Mesothelial cell of epicardium (in vitro differentiated cells): ENCODE results near the gene ATG5. TPM values are rescaled to one million over a fixed set of nuclear protein-coding genes. Genes with fewer than 3 reads are reported as not detected.

ENCODE experiments used
- DNase-seq, 2 experiments: peaks; one replicate each; pipeline ENCODE4 v3.0.0; 2021; ENCODE audit warnings: low spot score in 2 of 2; ENCODE audit not compliant: unreplicated experiment in 2 of 2
- H3K27ac Mint-ChIP-seq: 2 replicates; pipeline ENCODE4 v1.8.0; 2021; ENCODE audit warnings: mixed read lengths
- H3K27me3 Mint-ChIP-seq: 2 replicates; pipeline ENCODE4 v1.8.0; 2021; ENCODE audit warnings: low read depth, mixed read lengths
- H3K36me3 Mint-ChIP-seq: 2 replicates; pipeline ENCODE4 v1.8.0; 2021; ENCODE audit warnings: mixed read lengths
- H3K4me1 Mint-ChIP-seq: 2 replicates; pipeline ENCODE4 v1.8.0; 2021; ENCODE audit warnings: mixed read lengths
- H3K4me3 Mint-ChIP-seq: 2 replicates; pipeline ENCODE4 v1.8.0; 2021; ENCODE audit warnings: mild to moderate bottlenecking, moderate library complexity, mixed read lengths
- H3K9me3 Mint-ChIP-seq: 2 replicates; pipeline ENCODE4 v1.8.0; 2021; ENCODE audit warnings: mixed read lengths
- CTCF ChIP-seq: fragments of 200-600 bp; sonication (generic); IDR thresholded peaks from one replicate; pipeline ENCODE4 v1.5.0; 2021; ENCODE audit warnings: antibody characterized with exemption; ENCODE audit not compliant: unreplicated experiment
- total RNA-seq: library from RNA; stranded (reverse); gene quantifications from 3 replicates; pipeline ENCODE4 v1.2.1, GENCODE V29; 2021

Gene ATG5
- total RNA-seq, 1 donor from 2014 or later = 33.0 TPM

DNA sequence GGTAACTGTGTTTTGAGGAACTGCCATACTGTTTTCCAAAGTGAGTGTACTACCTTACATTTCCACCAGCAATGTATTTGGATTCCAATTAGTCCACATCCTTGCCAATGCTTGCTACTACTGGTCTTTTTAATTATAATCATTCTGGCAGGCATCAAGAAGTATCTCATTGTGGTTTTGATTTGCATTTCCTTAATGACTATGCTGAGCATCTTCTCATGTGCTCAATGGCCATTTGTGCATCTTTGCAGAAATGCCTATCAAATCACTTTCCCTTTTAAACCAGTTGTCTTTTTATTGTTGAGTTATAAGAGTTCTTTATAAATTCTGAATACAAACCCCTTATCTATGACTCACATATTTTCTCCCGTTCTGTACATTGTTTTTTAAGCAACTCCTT, 75.9 kb downstream of the ATG5 start:
- no peak for TF ChIP-seq CTCF
- Mint-ChIP-seq H3K27me3 (no peaks in the 10 kb centered on the region), H3K36me3 (peaks cover 8% of the 10 kb centered on the region), H3K9me3 (no peaks in the 10 kb centered on the region), H3K4me3 (no peak overlapping the region), H3K27ac (no peak overlapping the region), H3K4me1 (peaks cover 18% of the 10 kb centered on the region)
- no peak for DNase-seq

DNA sequence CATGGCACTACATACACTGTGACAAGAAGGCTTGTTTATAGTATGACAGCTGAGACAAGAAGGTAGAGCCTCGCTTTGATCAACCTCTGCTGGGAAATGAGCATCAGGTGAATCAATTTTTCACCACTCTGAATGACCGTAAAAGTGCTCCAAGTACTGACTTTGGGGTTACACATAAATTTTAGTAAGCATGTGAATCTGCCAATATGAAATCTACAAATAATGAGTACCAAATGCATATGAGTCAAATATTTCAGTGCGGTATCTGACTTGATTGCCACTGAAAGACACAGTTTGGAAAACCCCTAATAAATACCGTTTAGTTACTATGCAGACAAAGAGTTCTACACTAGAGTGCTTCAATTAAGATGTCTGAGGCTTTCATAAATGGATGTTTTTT, 77.8 kb downstream of the ATG5 start:
- no peak for TF ChIP-seq CTCF
- DNase-seq = no peak
- H3K27me3 Mint-ChIP-seq = no peaks in the 10 kb centered on the region
- H3K4me1 Mint-ChIP-seq = peaks cover 3% of the 10 kb centered on the region
- peaks cover 18% of the 10 kb centered on the region for H3K36me3 Mint-ChIP-seq
- H3K4me3 Mint-ChIP-seq = no peak overlapping the region
- no peak overlapping the region for H3K27ac Mint-ChIP-seq
- no peaks in the 10 kb centered on the region for H3K9me3 Mint-ChIP-seq

GRCh38 chr6:106247293-106247692, 78.3 kb downstream of the ATG5 start:
- H3K4me3 Mint-ChIP-seq = no peak overlapping the region

DNA sequence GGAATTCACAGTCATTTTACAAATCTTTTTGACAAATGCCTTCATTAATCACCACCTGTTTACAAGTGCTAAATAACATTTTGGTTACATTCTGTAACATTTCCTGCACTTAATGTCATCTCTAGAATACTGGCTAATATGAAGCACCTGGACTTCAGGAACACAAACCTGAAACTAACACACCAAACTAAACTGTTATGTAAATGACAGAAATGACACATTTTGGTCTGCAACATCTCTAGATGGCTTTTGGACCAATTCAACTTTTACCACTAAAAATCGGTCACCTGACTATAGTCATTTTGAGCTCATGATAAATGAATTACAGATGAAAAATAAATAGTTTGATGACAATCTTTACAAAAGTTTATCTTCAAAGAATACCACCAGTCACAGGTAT, 80.6 kb downstream of the ATG5 start:
- H3K4me3 Mint-ChIP-seq = no peak overlapping the region
- TF ChIP-seq CTCF = no peak
- no peak overlapping the region for H3K27ac Mint-ChIP-seq
- no peak for DNase-seq
- no peaks in the 10 kb centered on the region for H3K27me3 Mint-ChIP-seq
- H3K36me3 Mint-ChIP-seq = peaks cover 32% of the 10 kb centered on the region
- H3K9me3 Mint-ChIP-seq = peaks cover 9% of the 10 kb centered on the region
- no peaks in the 10 kb centered on the region for H3K4me1 Mint-ChIP-seq

More at GRCh38 chr6:106247293-106247692, 78.3 kb downstream of the ATG5 start:
- TF ChIP-seq CTCF = no peak
- no peaks in the 10 kb centered on the region for H3K4me1 Mint-ChIP-seq
- no peaks in the 10 kb centered on the region for H3K27me3 Mint-ChIP-seq
- H3K9me3 Mint-ChIP-seq = peaks cover under 1% of the 10 kb centered on the region
- DNase-seq = no peak
- no peak overlapping the region for H3K27ac Mint-ChIP-seq
- H3K36me3 Mint-ChIP-seq = peaks cover 20% of the 10 kb centered on the region

GRCh38 chr6:106244521-106244920, 81.0 kb downstream of the ATG5 start:
- Mint-ChIP-seq H3K36me3 (peaks cover 32% of the 10 kb centered on the region), H3K4me1 (no peaks in the 10 kb centered on the region), H3K27me3 (no peaks in the 10 kb centered on the region), H3K9me3 (peaks cover 9% of the 10 kb centered on the region), H3K27ac (no peak overlapping the region), H3K4me3 (no peak overlapping the region)
- no peak for DNase-seq
- no peak for TF ChIP-seq CTCF

- Mint-ChIP-seq H3K4me3 (no peak overlapping the region), H3K4me1 (no peaks in the 10 kb centered on the region), H3K27ac (no peak overlapping the region), H3K36me3 (peaks cover 33% of the 10 kb centered on the region), H3K27me3 (no peaks in the 10 kb centered on the region), H3K9me3 (peaks cover 9% of the 10 kb centered on the region)
- no peak for DNase-seq
- TF ChIP-seq CTCF = no peak
Observed at GRCh38 chr6:106243261-106243660, 82.3 kb downstream of the ATG5 start.
